ENCODE results near the gene OR52B2.

Gene OR52B2

GRCh38 chr11:6205366-6205765 is 35.2 kb upstream of the OR52B2 start, which contains the start of gene C11orf42:
TSS of gene C11orf42 (plus strand) at chr11:6205557. CDS start at chr11:6205616, 59 bp downstream.
- no peak for TF ChIP-seq POLR2AphosphoS5 (IDR thresholded peaks at IDR 0.05; ENCODE audit: borderline replicate concordance, low read depth, low read length)
- Histone ChIP-seq H3K9me3 (ENCODE audit: low read depth, low read length) (no peaks in the 10 kb centered on the region), H3K27ac (no peak within 1 kb of the TSS), H3K9ac (ENCODE audit: insufficient read length) (no peak within 1 kb of the TSS), H3K4me3 (no peak within 1 kb of the TSS), H3K36me3 (ENCODE audit: insufficient read depth, low read length) (no peaks in the 10 kb centered on the region; the same call in 1 of the 2 replicates)
- DNase-seq (ENCODE audit: low read depth, low spot score), result no peak

DNA sequence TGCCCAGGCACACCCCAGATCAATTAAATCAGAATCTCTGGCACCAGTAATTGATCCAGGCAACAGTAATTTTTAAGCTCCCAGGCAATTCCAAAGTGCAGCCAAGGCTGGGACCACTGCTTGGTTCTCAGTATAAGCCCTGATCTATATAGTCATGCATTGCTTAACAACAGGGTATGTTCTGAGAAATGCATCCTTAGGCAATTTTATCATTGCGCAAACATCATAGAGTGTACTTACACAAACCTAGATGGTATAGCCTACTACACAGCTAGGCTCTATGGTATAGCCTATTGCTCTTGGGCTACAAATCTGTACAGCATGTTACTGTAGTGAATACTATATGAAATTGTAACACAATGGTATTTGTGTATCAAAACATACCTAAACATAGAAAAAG is 34.6 kb upstream of the OR52B2 start:
- Histone ChIP-seq H3K4me3 (no peak overlapping the region), H3K9ac (ENCODE audit: insufficient read length) (no peak overlapping the region), H3K27ac (no peak overlapping the region), H3K36me3 (ENCODE audit: insufficient read depth, low read length) (no peaks in the 10 kb centered on the region; the same call in 1 of the 2 replicates), H3K9me3 (ENCODE audit: low read depth, low read length) (no peaks in the 10 kb centered on the region)
- TF ChIP-seq POLR2AphosphoS5 (IDR thresholded peaks at IDR 0.05; ENCODE audit: borderline replicate concordance, low read depth, low read length) (no peak), EZH2 (IDR thresholded peaks at IDR 0.05) (no peak), FOXP2 (optimal IDR thresholded peaks at IDR 0.05; ENCODE audit: control extremely low read depth, extremely low read length, insufficient read depth) (no peak)
- peak; percentile 16 for DNase-seq (ENCODE audit: low read depth, low spot score)

DNA sequence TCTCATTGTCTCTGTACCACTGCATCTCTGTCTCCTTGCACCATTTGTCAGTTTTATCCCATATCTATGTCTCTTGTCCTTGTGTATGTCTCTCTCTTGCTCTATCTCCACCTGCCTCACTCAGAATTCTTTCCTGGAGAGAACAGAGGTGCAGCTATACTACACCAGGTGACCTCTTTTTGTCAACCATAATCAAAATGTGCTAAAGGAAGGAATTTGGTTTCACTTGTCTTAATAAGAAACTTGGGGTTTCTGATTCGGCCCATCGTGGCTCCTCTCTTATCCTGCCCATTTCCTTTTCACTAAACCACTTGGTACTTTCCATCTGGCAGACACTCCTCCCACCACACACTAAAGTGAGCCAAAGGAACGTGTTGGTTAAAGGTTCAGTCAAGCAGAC is 33.2 kb upstream of the OR52B2 start:
- Histone ChIP-seq H3K27ac (no peak overlapping the region), H3K4me3 (no peak overlapping the region), H3K36me3 (ENCODE audit: insufficient read depth, low read length) (no peaks in the 10 kb centered on the region), H3K9ac (ENCODE audit: insufficient read length) (no peak overlapping the region), H3K9me3 (ENCODE audit: low read depth, low read length) (no peaks in the 10 kb centered on the region)
- TF ChIP-seq EZH2 (IDR thresholded peaks at IDR 0.05), result no peak
- TF ChIP-seq POLR2AphosphoS5 (IDR thresholded peaks at IDR 0.05; ENCODE audit: borderline replicate concordance, low read depth, low read length), result no peak
- TF ChIP-seq FOXP2 (optimal IDR thresholded peaks at IDR 0.05; ENCODE audit: control extremely low read depth, extremely low read length, insufficient read depth), result no peak
- DNase-seq (ENCODE audit: low read depth, low spot score), result no peak

DNA sequence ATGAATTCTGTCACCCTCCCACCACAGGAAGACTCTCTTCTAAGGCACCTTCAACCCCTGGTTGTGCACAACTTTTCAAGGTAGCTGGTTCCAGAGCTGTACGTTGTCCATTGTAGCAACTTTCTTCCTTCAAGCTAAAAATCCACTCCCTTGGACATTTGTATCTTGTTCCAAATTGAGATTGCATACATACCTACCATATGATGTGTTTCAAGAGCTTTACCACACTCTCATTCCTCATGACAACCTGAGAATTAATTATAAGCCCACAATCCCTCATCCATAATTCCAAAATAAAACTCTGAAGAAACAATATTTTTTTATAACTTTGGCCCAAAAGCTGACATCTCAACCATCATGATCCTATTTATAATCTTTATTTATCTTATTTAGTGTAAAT is 31.9 kb upstream of the OR52B2 start:
- Histone ChIP-seq H3K9ac (ENCODE audit: insufficient read length) (no peak overlapping the region), H3K36me3 (ENCODE audit: insufficient read depth, low read length) (no peaks in the 10 kb centered on the region), H3K27ac (no peak overlapping the region), H3K9me3 (ENCODE audit: low read depth, low read length) (no peaks in the 10 kb centered on the region), H3K4me3 (no peak overlapping the region)
- DNase-seq (ENCODE audit: low read depth, low spot score), result no peak
- TF ChIP-seq POLR2AphosphoS5 (IDR thresholded peaks at IDR 0.05; ENCODE audit: borderline replicate concordance, low read depth, low read length) (no peak), FOXP2 (optimal IDR thresholded peaks at IDR 0.05; ENCODE audit: control extremely low read depth, extremely low read length, insufficient read depth) (no peak), EZH2 (IDR thresholded peaks at IDR 0.05) (no peak)

- no peak for DNase-seq (ENCODE audit: low read depth, low spot score)
Measured at GRCh38 chr11:6201481-6201880, 31.4 kb upstream of the OR52B2 start.

GRCh38 chr11:6200975-6201374 is 30.8 kb upstream of the OR52B2 start:
- no peak for TF ChIP-seq POLR2AphosphoS5 (IDR thresholded peaks at IDR 0.05; ENCODE audit: borderline replicate concordance, low read depth, low read length)
- no peak for TF ChIP-seq FOXP2 (optimal IDR thresholded peaks at IDR 0.05; ENCODE audit: control extremely low read depth, extremely low read length, insufficient read depth)
- TF ChIP-seq EZH2 (IDR thresholded peaks at IDR 0.05), result no peak
- no peaks in the 10 kb centered on the region for H3K9me3 ChIP-seq (ENCODE audit: low read depth, low read length)
- DNase-seq (ENCODE audit: low read depth, low spot score), result no peak
- H3K36me3 ChIP-seq (ENCODE audit: insufficient read depth, low read length), result no peaks in the 10 kb centered on the region
- no peak overlapping the region for H3K9ac ChIP-seq (ENCODE audit: insufficient read length)
- H3K27ac ChIP-seq, result no peak overlapping the region
- H3K4me3 ChIP-seq, result no peak overlapping the region

More at GRCh38 chr11:6201481-6201880, 31.4 kb upstream of the OR52B2 start:
- Histone ChIP-seq H3K9ac (ENCODE audit: insufficient read length) (no peak overlapping the region), H3K27ac (no peak overlapping the region), H3K9me3 (ENCODE audit: low read depth, low read length) (no peaks in the 10 kb centered on the region), H3K36me3 (ENCODE audit: insufficient read depth, low read length) (no peaks in the 10 kb centered on the region), H3K4me3 (no peak overlapping the region)
- no peak for TF ChIP-seq FOXP2 (optimal IDR thresholded peaks at IDR 0.05; ENCODE audit: control extremely low read depth, extremely low read length, insufficient read depth)
- TF ChIP-seq POLR2AphosphoS5 (IDR thresholded peaks at IDR 0.05; ENCODE audit: borderline replicate concordance, low read depth, low read length), result no peak
- no peak for TF ChIP-seq EZH2 (IDR thresholded peaks at IDR 0.05)

DNA sequence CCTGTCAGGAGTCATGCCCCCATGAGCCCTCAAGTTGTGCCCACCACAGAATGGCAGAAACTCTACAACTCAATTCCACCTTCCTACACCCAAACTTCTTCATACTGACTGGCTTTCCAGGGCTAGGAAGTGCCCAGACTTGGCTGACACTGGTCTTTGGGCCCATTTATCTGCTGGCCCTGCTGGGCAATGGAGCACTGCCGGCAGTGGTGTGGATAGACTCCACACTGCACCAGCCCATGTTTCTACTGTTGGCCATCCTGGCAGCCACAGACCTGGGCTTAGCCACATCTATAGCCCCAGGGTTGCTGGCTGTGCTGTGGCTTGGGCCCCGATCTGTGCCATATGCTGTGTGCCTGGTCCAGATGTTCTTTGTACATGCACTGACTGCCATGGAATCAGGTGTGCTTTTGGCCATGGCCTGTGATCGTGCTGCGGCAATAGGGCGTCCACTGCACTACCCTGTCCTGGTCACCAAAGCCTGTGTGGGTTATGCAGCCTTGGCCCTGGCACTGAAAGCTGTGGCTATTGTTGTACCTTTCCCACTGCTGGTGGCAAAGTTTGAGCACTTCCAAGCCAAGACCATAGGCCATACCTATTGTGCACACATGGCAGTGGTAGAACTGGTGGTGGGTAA is 29.2 kb upstream of the OR52B2 start, which contains the start of gene OR52W1:
Gene OR52W1 (plus strand): TSS at position 51 of the 637 bp plus-strand sequence. CDS start 0 bp downstream, at position 51.
- no peak within 1 kb of the TSS for H3K9ac ChIP-seq (ENCODE audit: insufficient read length)
- TF ChIP-seq EZH2 (IDR thresholded peaks at IDR 0.05), result no peak
- TF ChIP-seq POLR2AphosphoS5 (IDR thresholded peaks at IDR 0.05; ENCODE audit: borderline replicate concordance, low read depth, low read length), result no peak
- no peak for TF ChIP-seq FOXP2 (optimal IDR thresholded peaks at IDR 0.05; ENCODE audit: control extremely low read depth, extremely low read length, insufficient read depth)
- H3K36me3 ChIP-seq (ENCODE audit: insufficient read depth, low read length), result no peaks in the 10 kb centered on the region
- no peaks in the 10 kb centered on the region for H3K9me3 ChIP-seq (ENCODE audit: low read depth, low read length)
- no peak within 1 kb of the TSS for H3K4me3 ChIP-seq
- no peak for DNase-seq (ENCODE audit: low read depth, low spot score)
- H3K27ac ChIP-seq, result no peak within 1 kb of the TSS

- no peak for TF ChIP-seq POLR2AphosphoS5 (IDR thresholded peaks at IDR 0.05; ENCODE audit: borderline replicate concordance, low read depth, low read length)
- TF ChIP-seq FOXP2 (optimal IDR thresholded peaks at IDR 0.05; ENCODE audit: control extremely low read depth, extremely low read length, insufficient read depth), result no peak
- no peak for TF ChIP-seq EZH2 (IDR thresholded peaks at IDR 0.05)
- Histone ChIP-seq H3K9ac (ENCODE audit: insufficient read length) (no peak overlapping the region), H3K36me3 (ENCODE audit: insufficient read depth, low read length) (no peaks in the 10 kb centered on the region), H3K9me3 (ENCODE audit: low read depth, low read length) (no peaks in the 10 kb centered on the region), H3K27ac (no peak overlapping the region), H3K4me3 (no peak overlapping the region)
- no peak for DNase-seq (ENCODE audit: low read depth, low spot score)
Measured at GRCh38 chr11:6197466-6198200, 27.5 kb upstream of the OR52B2 start.
